ENCODE measurements around the gene MEGF11.
"Not testable (repeated sequence)": the region's sequence is repeated elsewhere in the genome, so short reads cannot be mapped to it uniquely, and the experiment has no call there.

The MEGF11 gene

GRCh38 chr15:66275352-66275751 lies 21.8 kb upstream of the MEGF11 start:
- no peak for DNase-seq (ENCODE audit: low spot score)

- DNase-seq (ENCODE audit: low spot score) = no peak
Observed at GRCh38 chr15:66270932-66271331, 17.4 kb upstream of the MEGF11 start.

- no peak for DNase-seq (ENCODE audit: low spot score)
Observed at GRCh38 chr15:66269326-66270090, 16.0 kb upstream of the MEGF11 start.

- DNase-seq (ENCODE audit: low spot score) = no peak
Observed at GRCh38 chr15:66264859-66265513, 11.4 kb upstream of the MEGF11 start.

GRCh38 chr15:66262837-66263236 lies 9.3 kb upstream of the MEGF11 start:
- not testable (repeated sequence) for DNase-seq (ENCODE audit: low spot score)

GRCh38 chr15:66261056-66261455 lies 7.5 kb upstream of the MEGF11 start:
- no peak for DNase-seq (ENCODE audit: low spot score)

GRCh38 chr15:66256692-66257091 lies 3.1 kb upstream of the MEGF11 start:
- no peak for DNase-seq (ENCODE audit: low spot score)

- no peak for DNase-seq (ENCODE audit: low spot score)
Observed at GRCh38 chr15:66254951-66255676, 1.6 kb upstream of the MEGF11 start.

- DNase-seq (ENCODE audit: low spot score) = peak; percentile 56
Observed at GRCh38 chr15:66254089-66254950, 770 bp upstream of the MEGF11 start.

GRCh38 chr15:66252685-66253417 lies 699 bp downstream of the MEGF11 start:
- DNase-seq (ENCODE audit: low spot score) = no peak

- peak; percentile 82 for DNase-seq (ENCODE audit: low spot score)
Observed at GRCh38 chr15:66251790-66252684, 1.5 kb downstream of the MEGF11 start.

- DNase-seq (ENCODE audit: low spot score) = no peak
Observed at GRCh38 chr15:66251065-66251789, 2.3 kb downstream of the MEGF11 start.

- DNase-seq (ENCODE audit: low spot score) = no peak
Observed at GRCh38 chr15:66249605-66250174, 3.9 kb downstream of the MEGF11 start.

GRCh38 chr15:66246937-66247336 lies 6.6 kb downstream of the MEGF11 start:
- no peak for DNase-seq (ENCODE audit: low spot score)

- not testable (repeated sequence) for DNase-seq (ENCODE audit: low spot score)
Observed at GRCh38 chr15:66245832-66246231, 7.7 kb downstream of the MEGF11 start.

GRCh38 chr15:66241908-66242285 lies 11.7 kb downstream of the MEGF11 start:
- DNase-seq (ENCODE audit: low spot score) = no peak

GRCh38 chr15:66241087-66241907 lies 12.3 kb downstream of the MEGF11 start:
- no peak for DNase-seq (ENCODE audit: low spot score)

- DNase-seq (ENCODE audit: low spot score) = no peak
Observed at GRCh38 chr15:66240240-66240794, 13.2 kb downstream of the MEGF11 start.

Measured in ecto neural progenitor cell (in vitro differentiated cells).